C4-2B (cell line): ENCODE data around the gene DDX54.

Source experiments
- H3K27ac ChIP-seq: fragments of 450-650 bp; 2 replicates; pipeline ENCODE4 v1.5.1; 2017
- CTCF ChIP-seq: fragments of 450-650 bp; conservative IDR thresholded peaks from 2 replicates; pipeline ENCODE4 v1.5.1; 2017; ENCODE audit warnings: mild to moderate bottlenecking
- ZFX ChIP-seq: fragments of 450-650 bp; IDR thresholded peaks from 2 replicates; pipeline ENCODE4 v1.6.1; 2017

DDX54 gene

GRCh38 chr12:113185180-113186032 is at the start of gene DDX54, which contains the start of gene RITA1:
Gene DDX54, minus strand, starts transcription at chr12:113185478. Its CDS starts 27 bp downstream, at chr12:113185451.
Gene RITA1, plus strand, starts transcription at chr12:113185721. Its CDS starts 1,026 bp downstream, at chr12:113186747.
- H3K27ac ChIP-seq, result peak within 1 kb of the TSS; percentile 94
- TF ChIP-seq CTCF (no peak), ZFX (peak; percentile 96)

DNA sequence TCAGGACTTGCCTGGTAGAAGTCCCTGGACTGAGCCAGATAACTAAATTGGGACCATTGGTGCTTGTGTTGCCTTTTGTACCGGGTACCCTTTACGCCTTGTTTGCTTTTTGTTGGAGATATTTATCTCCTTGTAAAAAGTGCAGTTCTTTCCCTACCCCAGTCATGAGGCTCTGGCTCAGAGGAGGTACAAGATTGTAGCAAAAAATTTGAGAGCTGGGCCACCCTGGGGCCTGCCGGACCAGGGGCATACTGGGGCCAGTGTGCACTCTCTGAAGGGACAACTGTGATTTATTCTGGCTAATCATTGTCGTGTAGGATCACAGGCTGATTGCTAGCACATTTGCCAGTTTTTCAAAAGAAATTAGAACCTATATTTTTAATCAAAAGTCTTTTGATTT is 49.2 kb upstream of the DDX54 start:
- no peak for TF ChIP-seq ZFX
- TF ChIP-seq CTCF, result no peak
- H3K27ac ChIP-seq, result no peak overlapping the region

- no peak overlapping the region for H3K27ac ChIP-seq
- no peak for TF ChIP-seq CTCF
- no peak for TF ChIP-seq ZFX
These were observed 48.7 kb upstream of the DDX54 start for GRCh38 chr12:113233967-113234366.

DNA sequence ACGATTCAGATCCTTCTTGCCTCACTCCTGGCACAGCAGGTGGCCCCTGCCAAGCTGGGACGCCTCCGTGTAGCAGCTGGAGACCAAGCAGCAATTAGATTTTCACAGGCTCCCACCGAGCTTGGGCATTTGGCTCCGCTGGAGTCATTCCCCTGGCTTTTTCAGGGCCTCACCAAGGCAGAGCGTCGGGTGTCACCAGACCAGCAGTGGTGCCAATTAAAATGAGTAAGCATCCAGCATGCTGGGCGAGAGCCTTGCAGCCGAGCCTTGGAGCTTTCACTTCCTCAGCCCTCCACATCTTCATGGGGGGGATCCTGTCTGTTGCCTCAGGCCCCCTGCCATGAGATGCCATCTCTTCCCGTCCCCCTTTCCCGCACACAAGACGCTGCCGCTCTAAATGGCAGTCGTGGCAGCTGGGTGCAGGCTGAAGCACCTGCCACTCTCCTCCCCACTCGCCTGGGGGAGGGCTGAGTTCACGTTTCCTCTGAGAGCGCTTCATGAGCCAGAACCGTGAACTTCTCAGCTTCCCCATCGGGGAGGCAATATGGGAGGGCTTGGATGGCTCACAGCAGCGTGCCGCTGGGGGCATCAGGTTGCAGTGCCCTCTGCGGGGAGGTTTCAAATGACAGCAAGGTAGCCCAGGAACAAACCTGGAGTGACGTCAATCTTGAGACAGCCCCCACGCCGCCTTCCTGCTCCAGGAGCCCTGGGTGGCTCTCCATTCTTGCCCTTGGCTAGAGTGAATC is 47.7 kb upstream of the DDX54 start:
- TF ChIP-seq ZFX, result no peak
- TF ChIP-seq CTCF, result no peak
- no peak overlapping the region for H3K27ac ChIP-seq

GRCh38 chr12:113232089-113232839 is 47.0 kb upstream of the DDX54 start:
- H3K27ac ChIP-seq, result no peak overlapping the region
- TF ChIP-seq ZFX (no peak), CTCF (no peak)

- TF ChIP-seq ZFX (no peak), CTCF (no peak)
- H3K27ac ChIP-seq, result no peak overlapping the region
These were observed 46.2 kb upstream of the DDX54 start for GRCh38 chr12:113231235-113232088.
